KBM-7 (cell line): ENCODE results near the gene SLC39A11.

Source experiments
- DNase-seq: peaks from one replicate; pipeline ENCODE4 v3.0.0-alpha.2; 2015
- in situ Hi-C: fragments of 300-500 bp; cut with MboI; formaldehyde crosslinking; loops from 2 replicates; pipeline ENCODE4 v1.14.3; 2020; ENCODE audit warnings: low sequenced_read_pairs, low pct_unique_long_range_greater_than_20kb, mixed read lengths

The SLC39A11 gene

DNA sequence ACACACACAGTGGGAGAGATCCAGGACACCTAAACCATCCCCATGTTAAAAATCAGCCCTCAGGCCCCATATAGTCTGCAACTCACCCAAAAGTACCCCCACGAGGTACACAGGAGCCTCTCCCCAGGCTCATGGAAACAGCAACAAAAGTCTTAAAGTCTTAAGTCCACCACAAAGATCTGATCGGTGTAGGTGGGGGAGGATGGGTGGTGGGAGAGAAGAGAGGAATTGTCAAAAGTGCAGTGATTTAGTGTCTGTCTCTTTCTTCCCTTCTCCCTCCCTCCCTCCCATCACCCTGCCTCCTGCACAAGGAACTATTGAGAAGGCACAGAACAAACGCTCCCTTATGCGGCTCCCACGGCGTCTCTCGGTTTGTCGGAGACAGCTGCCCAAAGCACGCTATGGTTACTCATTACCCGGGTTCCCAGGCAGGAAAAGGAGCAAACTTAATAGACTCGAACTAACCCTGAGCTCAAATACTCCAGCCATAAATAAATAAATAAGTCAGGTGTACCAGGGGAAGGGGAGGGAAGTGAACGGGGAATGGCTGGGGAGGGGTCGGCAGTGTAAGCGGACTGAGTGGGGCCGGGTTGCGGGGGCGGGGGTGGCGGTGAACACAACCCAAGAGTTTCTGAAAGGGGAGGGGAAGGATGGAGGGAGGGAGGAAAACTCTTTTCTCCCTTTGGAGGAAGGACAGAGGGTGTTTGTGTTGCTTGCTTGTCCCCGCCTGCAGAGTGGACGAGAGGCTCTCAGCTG, 477.4 kb downstream of the SLC39A11 start:
- DNase-seq = no peak
- in situ Hi-C loops = no loop called here

DNA sequence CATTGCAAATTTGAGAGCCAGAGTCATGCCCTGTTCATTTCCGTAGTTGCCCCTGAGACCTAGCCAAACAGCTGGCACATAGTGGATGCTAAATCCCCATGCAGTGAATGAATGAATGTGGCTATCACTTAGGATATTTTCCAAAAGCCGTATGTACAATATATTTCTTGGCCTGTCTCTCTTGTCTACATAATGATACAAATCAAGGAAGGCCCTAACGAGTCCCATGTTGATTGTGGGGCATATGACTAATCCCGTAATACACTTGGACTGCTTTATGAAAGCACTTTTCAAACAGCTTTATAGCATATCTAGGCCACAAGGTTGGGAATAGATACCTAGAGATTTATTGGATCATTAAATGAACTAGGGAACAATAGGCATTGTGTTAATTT, 478.0 kb downstream of the SLC39A11 start:
- DNase-seq = no peak
- in situ Hi-C loops = no loop called here

DNA sequence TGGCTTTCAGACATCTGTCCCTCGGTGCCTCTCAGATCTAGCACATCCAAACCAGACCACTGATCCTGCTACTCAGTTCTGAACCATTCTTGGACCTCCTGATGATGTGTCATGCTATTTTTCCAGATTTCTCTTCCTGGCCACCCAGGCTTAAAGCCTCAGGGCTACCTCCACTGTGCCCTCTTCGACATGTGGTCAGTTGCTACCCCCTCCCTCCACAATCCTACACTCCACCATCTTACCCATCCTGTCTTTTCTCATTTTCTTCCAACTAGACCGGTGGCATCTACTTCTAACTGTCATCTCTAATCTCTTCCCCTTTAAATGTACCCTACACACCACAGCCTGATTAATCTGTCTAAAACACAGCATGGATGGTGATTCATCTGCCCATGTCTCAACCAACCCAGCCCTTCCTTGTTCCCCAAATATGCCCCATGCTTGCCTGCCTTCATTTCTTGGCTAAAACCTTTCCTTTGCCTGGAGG, 478.6 kb downstream of the SLC39A11 start:
- in situ Hi-C loops = no loop called here
- DNase-seq = peak; percentile 5

DNA sequence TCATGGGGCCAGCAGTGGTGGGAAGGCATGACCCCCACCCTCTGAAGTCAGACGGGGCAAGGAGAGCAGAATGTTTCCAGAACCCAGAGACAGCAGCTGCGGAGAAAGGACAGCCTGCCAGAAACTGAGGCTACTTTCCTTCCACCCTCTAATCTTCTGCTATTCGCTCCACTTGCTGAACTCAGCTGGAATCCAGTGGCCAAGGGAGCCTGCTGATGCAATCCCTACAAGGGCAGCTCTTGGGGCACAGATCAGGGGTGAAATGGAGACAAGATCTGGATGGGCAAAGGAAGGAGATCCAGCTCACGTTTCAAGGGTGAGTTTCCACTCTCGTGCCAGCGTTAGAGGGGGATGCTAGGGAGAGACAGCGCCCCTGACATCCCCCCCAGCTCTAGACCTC, 479.1 kb downstream of the SLC39A11 start:
- in situ Hi-C loops = no loop called here
- no peak for DNase-seq

DNA sequence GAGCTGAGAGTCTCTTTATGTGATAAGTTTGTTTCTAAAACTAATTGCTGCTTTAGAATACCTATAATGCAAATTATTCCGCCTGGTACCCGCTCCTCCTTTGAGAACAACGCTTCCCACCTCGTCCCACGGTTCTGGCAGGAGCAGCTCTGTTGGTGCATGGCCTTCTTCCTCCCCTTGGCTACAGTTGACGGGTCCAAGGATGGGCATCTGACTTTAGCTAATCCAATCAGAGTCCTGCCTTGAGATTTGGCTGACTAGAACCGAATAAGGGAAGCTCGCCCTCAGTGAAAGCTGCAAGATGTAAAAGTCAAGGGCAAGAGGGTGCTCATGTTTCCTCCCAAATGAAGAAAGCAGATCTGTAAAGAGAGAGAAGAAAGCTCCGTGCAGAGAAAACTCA, 481.3 kb downstream of the SLC39A11 start:
- in situ Hi-C loops = no loop called here
- no peak for DNase-seq

DNA sequence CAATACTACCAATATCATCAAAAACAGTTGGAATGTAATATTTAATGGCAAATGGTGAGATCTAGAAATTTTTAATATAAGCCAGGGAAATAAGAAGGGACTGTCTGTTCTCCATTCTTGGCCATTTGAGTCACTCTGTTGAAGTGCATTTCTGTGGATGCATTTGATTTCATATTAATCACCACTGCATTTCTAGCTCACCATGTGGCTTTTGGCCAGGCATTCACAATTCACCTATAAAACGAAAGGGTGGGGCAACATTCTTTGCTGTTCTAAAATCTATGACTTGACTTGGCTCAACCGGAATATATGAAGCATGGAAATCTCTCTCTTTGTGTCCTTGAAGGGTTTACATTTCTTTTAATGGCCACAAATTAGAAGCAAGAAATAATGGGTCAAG, 483.0 kb downstream of the SLC39A11 start:
- DNase-seq = no peak
- in situ Hi-C loops = no loop called here

DNA sequence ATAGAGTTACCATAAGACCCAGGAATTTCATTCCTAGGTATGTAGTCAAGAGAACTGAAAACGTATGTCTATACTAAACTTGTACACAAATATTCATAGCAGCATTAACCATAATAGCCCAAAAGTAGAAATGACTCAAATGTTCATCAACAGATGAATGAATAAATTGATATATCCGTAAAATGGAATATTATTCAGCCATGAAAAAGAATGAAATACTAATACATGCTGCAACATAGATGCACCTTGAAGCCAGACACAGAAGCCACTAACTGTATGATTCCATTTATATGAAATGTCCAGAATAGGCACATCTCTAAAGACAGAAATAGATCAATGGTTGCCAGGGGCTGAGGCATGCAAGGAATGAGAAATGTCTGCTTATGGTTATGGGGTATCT, 484.1 kb downstream of the SLC39A11 start:
- no peak for DNase-seq
- in situ Hi-C loops = no loop called here

DNA sequence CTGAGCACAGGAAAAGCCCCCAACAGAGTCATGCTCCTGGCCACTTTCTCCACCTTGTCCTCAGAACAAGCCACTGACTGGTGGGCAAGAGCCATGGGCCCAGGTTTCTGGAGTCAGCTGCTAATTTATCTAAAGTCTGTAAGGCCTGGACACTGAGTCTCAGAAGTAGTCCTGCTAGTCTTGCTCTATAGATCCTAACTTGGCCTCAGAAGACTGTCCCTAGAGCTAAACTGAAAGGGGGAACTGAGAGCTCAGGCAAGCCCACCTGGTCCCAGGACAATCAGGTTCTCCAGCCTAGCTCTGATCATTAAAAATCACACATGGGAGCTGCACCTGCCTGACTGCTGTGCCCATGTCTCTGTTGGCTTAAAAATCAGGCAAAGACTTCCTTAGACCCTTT, 485.8 kb downstream of the SLC39A11 start:
- in situ Hi-C loops = no loop called here
- DNase-seq = no peak

DNA sequence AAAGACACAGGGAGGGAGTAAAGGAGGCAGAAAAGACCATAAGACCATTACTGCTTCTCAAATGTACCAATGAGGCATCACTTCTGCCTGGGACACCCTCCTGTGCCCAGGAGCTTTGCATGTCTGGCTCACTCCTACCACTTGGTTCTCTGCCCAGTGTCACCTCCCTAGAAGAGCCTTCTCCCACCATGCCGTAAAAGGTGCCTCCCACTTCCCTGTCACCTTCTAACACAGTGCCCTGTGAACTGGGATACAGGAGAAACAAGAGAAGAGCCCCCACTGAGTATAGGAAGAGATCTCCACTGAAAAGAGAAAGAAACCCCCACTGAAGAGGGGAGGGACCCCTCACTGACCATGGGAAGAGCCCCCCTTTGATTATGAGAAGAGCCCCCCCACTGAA, 486.9 kb downstream of the SLC39A11 start:
- in situ Hi-C loops = no loop called here
- DNase-seq = no peak

DNA sequence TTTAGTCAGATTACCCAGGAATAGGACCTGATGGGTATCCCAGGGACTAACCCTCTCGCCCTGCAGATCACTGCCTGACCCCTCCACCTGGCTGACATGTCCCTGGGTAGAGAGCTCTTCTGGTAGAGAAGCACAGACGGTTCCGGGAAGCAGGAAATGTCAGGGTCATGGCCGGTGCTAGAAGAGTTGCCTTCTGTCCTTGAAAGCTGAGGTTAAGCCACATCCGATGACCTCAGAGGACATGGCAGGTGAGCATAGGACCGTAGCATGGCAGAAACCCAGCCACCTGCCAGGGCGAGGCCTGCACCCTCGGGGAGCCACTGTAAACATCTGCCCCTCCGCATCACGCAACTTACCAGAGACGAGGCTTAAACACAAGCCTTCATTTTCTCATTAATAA, 488.0 kb downstream of the SLC39A11 start:
- no peak for DNase-seq
- in situ Hi-C loops = no loop called here

DNA sequence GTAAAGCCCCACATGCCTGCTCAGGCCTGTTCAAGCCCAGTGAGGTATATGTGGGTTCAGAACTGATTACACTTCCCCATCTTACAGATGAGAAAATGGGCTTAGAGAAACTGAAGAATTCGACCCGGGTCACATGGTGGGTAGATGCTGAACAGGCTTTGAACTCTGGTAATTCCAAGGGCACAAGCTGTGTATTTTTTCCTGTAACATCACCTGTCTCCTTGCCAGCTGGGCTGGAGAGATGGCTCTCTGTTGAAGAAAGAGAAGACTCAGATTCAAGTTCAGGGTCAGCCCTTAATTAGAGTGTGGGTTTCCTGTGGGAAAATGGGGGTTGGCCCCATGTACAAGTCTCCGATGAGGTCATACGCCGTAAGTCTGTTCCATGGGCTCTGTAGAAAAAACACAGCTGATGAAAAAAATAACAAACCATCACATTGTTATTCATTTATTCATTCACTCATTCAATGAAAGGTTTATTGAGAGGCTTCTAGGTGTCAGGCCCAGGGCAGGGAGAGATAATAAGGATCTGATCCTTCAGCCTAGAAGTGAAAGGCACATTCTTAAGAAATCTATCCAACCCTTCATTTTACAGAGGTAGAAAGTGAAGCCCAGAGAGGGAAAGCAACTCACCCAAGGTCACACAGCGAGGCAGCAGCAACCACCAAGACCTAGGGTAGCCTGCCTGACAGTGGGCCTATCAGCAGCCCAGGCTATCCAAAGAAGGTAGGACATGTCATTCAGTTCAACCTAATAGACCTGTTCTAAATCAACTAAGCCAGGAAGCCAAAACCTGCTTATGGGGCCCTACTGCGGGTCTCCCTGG, 488.9 kb downstream of the SLC39A11 start:
- no peak for DNase-seq

DNA sequence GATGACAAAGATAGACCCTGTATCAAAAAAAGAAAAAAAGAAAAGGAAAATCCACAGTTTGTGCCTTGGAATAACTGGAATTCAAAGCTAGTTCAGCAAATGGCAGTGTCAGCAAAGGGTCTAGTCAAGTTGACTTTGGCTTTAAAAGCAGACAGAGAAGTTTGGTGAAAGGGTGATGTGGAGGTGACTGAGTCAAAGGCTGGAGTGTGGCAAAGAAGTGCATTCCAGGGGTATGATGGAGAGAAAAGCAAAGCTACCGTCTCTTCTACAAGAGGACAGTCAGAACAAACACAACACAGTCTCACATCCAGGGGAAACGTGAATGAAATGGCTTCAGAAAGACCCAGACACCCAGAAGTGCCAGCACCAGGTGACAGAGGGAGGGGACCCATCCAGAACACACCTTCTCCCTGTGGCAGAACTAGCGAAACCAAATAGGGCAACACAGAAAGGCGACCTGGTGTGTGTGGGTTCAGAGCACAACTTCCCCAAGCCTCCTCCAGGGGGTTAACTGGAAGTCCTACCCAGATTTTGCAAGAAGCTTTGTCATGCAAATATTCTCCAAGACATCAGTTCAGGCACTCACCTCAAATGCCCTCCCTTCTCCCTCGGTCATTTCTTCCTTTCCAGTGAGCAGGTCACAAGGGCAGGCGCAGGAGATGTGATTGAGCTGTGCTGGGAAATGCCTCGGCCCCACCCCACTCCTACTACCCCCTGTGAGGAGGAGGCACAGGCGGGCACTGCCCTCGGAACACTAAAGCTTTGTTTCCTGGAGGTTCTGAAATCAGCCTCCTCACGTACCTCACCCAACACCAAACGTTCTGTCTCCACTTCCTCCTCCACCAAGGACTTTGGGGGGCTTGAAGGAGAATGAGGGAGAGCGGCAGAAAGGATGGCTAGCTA, 489.7 kb downstream of the SLC39A11 start:
- in situ Hi-C loops = no loop called here
- peak; percentile 35 for DNase-seq

More for the DNA sequence above, 488.9 kb downstream of the SLC39A11 start:
- in situ Hi-C loops = no loop called here

DNA sequence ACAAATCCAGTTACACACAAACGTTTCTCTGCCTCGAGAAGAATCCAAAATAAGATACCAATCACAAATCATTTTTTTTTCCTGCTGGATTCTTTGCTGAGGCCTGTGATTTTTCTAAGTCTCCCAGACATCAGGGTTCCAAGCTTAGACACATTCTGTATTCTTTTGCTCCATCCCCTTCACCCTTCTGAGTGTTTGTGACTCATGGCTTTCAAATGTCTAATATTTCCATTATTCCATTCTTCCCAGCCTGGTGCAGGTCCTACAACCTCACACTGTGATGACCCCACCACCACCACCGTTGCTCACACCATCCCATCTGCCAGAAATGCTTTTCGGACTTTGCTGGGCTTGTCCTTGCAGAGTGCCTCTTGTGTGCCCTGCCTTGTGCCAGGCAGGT, 491.6 kb downstream of the SLC39A11 start:
- in situ Hi-C loops = no loop called here
- no peak for DNase-seq

DNA sequence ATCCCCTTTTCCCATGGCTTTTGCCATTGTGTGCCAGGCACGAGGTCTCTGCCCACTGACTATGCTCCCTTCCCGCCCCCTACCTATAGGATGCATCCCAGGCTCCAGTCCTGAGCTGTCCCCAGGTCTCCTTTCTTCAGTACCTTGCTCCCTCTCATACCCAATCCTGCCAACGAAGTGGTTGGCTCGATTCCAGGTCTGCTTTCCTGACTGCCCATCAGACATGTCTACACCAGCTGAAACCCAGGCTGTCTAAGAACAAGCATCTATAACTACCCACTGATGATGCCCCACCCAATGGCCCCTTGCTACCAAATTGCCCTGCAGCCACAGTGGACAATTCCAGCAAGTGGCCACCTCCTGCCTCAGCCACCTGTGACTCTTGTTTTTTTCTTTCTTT, 492.6 kb downstream of the SLC39A11 start:
- DNase-seq = no peak
- in situ Hi-C loops = no loop called here

DNA sequence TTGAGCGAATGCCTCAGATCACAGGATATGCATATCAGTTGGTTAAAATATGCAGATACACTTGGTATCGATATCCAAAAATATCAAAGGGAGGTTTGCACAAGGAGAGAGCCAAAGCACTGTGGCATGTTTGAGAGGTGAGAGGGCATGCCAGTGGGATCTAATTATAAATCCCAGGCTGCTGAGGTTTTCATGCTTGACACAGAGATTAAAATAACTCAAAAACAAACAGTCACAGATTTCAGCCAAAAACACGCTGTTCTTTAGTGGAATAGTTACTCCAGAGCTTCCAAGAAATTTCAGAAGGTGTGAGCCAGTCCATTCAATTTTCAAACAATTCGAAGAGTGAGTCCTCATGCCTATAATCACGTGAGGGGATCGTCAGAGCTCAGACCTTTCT, 493.8 kb downstream of the SLC39A11 start:
- in situ Hi-C loops = no loop called here

DNA sequence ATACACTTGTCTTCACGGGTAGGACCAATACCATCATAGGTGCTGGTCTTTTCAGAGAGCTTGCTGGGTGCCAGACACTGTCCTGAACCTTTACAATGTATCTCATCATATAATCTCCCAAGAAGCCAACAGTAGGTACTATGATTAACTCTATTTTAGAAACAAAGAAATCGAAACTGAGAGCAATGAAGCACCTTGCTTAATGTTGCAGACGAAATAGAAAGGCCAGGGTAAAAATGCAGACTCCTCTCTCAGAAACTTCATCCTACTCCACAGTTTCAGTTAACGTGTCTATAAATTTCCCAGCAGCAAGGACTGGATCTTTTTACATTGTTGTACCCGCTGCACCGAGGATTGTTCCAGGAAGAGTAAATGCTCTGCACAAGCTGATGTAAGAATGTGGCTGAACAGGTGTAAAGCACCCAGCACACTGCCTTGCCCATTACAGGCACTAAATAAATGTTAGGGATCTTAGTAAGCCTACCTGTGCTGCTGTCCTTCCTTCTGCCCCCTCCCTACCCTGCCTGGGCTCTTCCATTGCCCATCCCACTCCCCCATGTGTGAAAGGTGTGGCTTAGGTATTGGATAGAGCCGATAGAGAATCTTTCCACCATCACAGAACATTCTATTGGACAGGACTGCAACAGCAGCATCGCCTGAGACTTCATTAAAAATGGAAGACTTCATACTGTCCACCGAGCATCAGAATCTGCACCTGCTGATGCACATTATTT, 495.0 kb downstream of the SLC39A11 start:
- in situ Hi-C loops = no loop called here
- no peak for DNase-seq

More for the DNA sequence above, 493.8 kb downstream of the SLC39A11 start:
- DNase-seq = no peak
